ENCODE data around the gene CCR5.

Gene CCR5

DNA sequence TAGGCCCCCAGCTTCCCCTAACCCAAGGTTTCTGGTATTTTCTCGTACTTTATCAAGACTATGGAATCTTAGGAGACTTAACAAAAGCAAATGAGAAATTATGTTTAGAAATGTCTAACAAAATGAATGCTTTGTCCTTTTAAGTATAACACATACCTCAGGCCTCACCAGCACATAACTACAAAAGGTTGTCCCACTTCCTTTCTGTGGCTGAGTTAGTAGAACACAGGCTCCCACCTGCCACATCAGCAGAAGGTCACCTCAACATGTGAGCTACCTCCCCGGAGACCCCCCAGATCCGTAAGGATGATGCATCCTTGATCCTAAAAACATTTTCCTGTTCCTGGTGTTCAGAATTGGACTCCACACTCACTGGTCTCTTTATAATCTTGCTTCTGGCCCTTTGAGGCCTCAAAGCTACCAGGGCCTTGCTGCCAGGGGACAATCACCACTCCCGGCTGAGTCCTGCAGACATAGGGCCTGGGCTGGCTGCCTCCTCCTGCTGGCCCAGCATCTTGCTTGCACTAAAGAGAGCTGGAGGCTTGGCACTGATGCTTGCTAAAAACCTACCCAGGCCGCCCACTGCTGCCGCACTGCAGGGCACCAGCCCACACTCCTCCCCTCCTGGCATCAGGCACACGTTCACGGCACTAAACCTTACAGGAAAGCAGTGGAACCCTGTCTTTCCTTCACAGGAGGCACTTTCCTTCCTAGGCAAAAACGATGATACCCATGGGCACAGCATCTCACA, 39.2 kb downstream of the CCR5 start:
- no peak for DNase-seq

DNA sequence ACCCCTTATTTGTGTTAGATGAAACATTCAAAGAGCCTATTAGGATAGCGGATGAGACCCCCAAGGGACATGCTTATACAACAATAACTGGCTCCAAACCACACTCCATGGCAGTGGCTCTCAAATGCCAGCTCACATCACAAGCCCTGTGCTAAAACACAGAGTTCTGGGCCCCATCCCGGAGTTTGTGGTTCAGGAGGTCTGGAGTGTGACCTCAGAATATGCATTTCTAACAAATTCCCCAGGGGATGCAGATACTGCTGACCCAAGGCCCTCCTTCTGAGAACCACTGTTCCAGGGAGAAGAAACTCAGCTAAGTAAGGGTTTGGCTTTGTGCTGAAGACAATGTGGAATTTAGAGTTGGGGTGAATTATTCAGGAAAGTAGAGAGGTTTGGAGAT, 39.9 kb downstream of the CCR5 start:
- DNase-seq = no peak

DNA sequence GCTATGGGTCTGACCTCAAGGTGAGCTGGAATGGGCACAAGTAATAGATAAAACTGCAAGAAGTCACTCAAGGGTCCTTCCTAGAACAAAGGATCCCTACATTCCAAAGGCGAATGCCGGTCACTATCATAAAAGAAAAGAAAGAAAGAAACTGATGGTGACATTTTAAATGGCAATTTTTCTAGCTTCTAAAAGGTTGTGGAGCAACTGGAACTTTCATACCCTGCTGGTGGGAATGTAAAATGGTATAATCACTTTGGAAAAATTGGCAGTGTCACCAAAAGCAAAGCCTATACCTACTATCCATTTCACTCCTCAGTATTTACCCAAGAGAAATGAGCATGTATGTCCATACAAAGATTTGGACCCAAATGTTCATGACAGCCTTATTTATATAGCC, 40.5 kb downstream of the CCR5 start:
- DNase-seq = no peak

DNA sequence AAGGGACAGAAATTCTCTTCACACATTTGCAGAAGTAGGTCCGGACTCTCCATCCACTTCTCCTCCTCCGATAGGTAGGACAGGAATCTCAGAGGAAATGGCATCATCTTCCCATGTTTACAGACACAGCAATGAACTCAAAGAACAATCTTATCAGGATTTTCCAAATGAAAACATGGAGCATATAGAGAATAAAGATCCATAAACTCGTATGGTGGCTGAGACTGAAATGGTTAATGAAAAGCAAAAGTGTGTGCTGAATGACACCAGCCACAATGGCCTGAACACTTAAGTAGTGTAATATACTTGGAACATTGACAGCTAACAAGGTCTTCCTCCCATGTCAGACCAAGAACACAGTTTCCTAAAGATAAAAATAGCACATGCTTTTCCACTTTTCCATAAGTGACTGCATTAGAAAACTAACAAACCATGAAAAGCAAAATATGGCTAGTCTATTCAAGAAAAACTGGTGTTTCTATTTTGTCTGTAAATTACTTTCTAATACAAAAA, 42.1 kb downstream of the CCR5 start:
- DNase-seq = no peak

DNA sequence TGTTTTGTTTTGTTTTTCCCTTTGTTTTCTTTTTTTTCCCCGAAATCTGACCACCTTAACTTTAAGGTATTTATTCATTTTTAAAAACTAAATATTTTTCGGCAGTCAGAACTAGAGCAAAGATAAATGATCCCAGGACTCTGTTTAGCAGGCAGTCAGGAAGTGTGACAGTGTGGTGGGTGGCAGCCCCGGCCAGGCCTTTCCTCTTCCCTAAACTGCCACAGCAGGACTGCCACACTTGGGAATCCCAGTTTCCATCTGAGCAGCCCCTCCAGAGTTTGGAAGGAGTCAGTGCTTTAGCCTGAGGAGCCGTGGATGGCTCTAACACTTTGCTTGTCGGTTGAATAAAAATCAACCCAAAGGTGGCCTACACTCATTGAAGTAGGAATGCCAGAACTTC, 43.2 kb downstream of the CCR5 start:
- DNase-seq = no peak

DNA sequence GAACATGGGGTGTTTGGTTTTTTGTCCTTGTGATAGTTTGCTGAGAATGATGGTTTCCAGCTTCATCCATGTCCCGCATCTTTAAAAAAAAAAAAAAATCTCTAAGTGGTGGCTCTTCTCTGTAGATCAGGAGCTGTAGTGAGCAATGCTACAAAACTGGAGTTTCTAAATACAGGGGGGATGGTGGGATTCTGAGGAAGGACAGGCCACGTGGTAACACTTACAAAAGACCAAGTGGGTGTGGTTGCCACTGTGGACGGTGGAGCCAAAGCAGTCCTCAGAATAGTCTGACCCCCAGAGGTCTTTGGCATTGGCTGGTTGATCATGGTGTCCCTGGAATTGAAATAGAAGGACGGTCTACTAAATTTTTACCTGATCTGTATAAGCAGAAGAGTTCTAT, 44.0 kb downstream of the CCR5 start:
- DNase-seq = no peak

DNA sequence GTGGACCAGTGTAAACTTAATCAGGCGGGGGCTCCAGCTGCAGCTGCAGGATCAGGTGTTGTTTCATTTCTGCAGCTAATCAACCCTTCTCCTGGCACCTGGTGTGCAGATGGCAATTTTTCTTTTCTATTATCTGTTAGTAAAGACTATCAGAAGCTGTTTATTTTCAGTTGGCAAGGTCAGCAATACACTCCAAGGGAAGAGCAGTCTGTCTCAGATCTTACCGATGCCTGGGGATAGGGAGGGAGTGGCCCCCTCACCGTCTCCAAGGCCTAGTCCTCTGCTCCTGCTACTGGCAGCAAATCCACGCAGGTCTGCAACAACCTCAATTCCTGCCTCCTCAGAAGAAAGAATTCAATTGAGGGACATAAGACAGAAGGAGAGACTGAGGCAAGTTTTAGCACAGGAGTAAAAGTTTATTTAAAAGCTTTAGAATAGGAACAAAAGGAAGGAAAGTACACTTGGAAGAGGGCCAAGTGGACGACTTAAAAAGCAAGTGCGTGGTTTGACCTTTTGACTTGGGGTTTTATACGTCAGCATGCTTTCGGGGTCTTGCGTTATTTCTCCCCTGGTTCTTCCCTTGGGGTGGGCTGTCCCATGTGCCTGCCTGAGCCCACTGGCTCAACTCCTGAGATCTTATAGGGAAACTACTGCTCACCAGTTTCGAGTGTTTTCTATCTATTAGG, 45.5 kb downstream of the CCR5 start:
- no peak for DNase-seq

DNA sequence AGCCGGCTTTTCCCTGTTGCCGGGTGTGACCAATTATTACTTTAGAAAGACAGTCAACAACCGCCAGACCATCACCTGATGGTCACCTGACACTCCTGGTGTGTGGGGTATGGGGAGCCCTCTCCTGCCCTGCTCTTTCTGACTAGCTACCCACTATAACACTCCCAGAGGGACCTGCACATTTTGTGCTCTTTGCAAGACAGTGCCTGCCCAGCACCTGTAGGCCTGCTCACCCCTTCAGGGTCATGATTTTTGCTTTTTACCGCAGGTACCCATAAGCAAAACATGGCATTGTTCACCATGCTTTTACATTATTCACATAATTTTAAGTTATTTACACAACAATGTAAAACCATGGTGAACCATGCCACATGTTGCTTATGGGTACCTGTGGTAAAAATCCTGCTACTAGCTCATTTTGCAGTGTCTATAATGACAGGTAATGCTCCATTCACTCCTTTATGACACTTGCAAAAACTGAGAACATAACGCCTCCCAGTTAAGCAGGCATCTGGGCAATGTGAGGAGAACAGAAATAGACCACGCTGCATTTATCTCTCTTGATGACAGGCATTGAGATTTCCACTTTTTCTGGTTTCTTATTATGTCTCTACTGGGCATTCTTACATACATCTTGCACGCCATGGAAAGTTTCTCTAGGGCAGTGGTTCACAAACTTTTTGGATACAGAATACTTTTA, 46.2 kb downstream of the CCR5 start:
- no peak for DNase-seq

DNA sequence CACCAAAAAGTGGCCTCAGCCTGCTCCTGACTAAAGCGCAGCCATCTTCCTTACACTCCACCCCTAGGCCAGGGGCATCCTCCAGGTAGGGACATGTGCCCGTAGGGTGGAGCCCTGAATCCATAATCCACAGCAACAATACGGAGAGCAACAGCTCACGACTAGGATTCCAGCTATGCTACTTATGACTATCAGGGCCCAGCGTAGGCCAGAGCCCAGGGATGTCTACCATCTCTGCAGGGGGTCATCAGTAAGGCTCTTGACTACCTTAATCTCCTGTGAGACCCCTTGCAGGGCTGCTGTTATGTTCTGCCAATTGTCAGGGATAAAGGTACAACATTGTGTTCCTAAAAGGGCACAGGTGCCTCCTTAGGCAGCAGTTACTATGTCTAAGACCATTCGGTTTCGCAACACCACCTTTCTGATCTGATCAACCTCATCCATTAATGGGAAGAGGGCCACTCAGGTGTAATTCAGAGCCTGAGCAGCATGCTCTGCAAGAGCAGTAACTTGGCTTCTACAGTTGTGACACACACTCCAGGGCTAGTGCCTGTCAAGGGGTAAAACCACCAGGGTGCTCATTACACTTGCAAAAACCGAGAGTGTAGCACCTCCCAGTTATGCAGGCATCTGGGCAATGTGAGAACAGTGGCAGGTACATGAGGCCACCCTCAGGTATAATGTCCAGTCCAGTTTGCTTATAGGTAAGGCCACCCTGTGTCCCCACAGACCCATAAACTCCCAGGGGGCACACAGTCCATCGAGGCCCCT, 47.3 kb downstream of the CCR5 start:
- DNase-seq = no peak

DNA sequence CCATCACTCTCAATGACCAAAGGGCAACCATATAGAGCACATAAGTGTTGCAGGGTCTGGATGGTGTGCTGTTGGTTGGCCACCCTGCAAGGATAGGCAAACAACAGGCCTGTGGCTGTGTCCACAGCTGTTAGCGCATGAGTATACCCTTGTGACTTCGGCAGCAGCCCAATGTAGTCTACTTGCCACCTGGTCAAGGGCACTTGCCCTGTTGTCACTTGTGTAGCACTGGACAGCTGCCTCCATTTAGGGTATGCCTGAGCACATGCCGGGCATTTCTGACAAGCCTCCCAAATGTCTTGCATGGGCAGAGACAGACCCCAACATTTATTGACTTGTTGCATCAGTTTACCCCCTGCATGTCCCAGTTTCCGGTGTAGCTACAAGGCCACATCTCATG, 49.1 kb downstream of the CCR5 start:
- DNase-seq = no peak

DNA sequence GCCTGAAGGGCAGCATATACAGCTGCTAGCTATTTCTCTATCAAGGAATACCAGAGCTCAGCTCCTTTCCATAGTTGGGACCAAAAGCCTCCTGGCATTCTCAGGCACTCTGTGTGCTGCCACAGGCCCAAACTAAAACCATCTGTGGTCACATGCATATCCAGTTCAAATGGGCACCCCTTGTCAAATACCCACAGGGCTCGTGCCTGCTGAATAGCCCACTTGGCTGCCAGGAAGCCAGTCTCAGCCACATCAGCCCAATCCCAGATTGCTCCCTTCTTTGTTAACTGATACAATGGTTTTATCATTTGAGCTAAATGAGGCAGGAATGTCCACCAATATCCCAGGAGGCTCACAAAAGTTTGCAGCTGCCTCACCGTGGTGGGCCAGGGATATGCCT, 50.2 kb downstream of the CCR5 start:
- no peak for DNase-seq

DNA sequence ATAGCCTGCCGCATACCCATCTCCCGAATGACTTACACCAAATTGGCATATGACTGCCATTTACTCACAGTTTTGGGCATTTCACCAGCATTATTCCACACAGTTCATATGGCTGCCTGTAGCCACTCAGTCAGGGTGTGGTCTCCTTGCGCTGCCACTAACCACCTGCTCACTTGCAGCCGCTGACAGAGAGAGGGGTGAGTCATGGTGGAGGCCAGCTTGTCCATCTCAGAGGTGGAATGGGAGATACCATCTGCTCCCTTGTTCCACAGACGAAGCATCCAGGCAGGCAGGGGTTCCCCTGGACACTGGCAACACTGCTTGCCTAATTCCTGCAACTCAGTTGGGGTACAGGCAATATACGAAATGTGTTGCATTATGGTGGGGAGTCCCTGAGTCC, 51.9 kb downstream of the CCR5 start:
- no peak for DNase-seq

DNA sequence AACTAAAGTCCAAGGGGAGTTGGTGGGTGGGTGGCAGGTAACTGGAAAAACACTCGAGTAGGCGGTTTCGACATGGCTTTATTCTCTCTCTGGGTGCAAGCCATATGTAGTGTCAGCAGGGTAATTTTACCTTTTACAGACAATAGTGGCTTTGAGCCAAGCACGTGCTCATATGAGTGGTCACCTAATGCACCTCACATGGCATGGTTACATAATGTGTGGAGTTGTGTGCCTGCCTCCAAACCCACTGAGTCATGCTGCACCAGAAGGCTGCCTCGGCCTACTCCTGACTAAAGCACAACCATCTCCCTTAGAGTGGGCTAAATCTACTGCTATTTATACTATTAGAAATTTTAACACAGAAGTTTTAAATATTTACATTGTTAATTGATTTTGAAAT, 52.8 kb downstream of the CCR5 start:
- DNase-seq = no peak
